ENCODE measurements around the gene LRRC7.
"Not testable (repeated sequence)": the region's sequence is repeated elsewhere in the genome, so short reads cannot be mapped to it uniquely, and the experiment has no call there.

LRRC7 gene

GRCh38 chr1:70044832-70045231 is 477.1 kb downstream of the LRRC7 start:
- Histone ChIP-seq H3K36me3 (ENCODE audit: insufficient read depth, low read length) (no peaks in the 10 kb centered on the region), H3K27ac (ENCODE audit: low read depth, low read length) (peak overlapping the region; percentile 79), H3K79me2 (ENCODE audit: control insufficient read depth, insufficient read depth, low read length, unreplicated experiment) (no peaks in the 10 kb centered on the region), H3K27me3 (ENCODE audit: insufficient read depth, low read length) (no peaks in the 10 kb centered on the region), H3K4me3 (ENCODE audit: low read depth, low read length) (peak overlapping the region; percentile 47; the same call in 1 of the 2 replicates), H3K4me1 (ENCODE audit: control insufficient read depth, insufficient read depth, low read length, unreplicated experiment) (peaks cover 39% of the 10 kb centered on the region), H2AFZ (ENCODE audit: low read length, unreplicated experiment) (peak overlapping the region; percentile 63)

- not testable (repeated sequence) for H3K36me3 ChIP-seq (ENCODE audit: insufficient read depth, low read length)
Observed at GRCh38 chr1:70045581-70045980, 477.9 kb downstream of the LRRC7 start.

GRCh38 chr1:70048336-70049094 is 480.8 kb downstream of the LRRC7 start:
- H3K27ac ChIP-seq (ENCODE audit: low read depth, low read length) = 0 out of 2 replicates have a peak overlapping the region, but pooled peaks have one; percentile 4
- no peaks in the 10 kb centered on the region for H3K36me3 ChIP-seq (ENCODE audit: insufficient read depth, low read length)
- H2AFZ ChIP-seq (ENCODE audit: low read length, unreplicated experiment) = no peak overlapping the region
- peaks cover 30% of the 10 kb centered on the region for H3K4me1 ChIP-seq (ENCODE audit: control insufficient read depth, insufficient read depth, low read length, unreplicated experiment)
- H3K4me3 ChIP-seq (ENCODE audit: low read depth, low read length) = no peak overlapping the region
- no peaks in the 10 kb centered on the region for H3K79me2 ChIP-seq (ENCODE audit: control insufficient read depth, insufficient read depth, low read length, unreplicated experiment)
- H3K27me3 ChIP-seq (ENCODE audit: insufficient read depth, low read length) = no peaks in the 10 kb centered on the region

More at GRCh38 chr1:70045581-70045980, 477.9 kb downstream of the LRRC7 start:
- H3K79me2 ChIP-seq (ENCODE audit: control insufficient read depth, insufficient read depth, low read length, unreplicated experiment); H3K27me3 ChIP-seq (ENCODE audit: insufficient read depth, low read length): not testable (repeated sequence)
- Histone ChIP-seq H2AFZ (ENCODE audit: low read length, unreplicated experiment) (peak overlapping the region; percentile 63), H3K4me3 (ENCODE audit: low read depth, low read length) (peak overlapping the region; percentile 47; the same call in 1 of the 2 replicates), H3K27ac (ENCODE audit: low read depth, low read length) (peak overlapping the region; percentile 79), H3K4me1 (ENCODE audit: control insufficient read depth, insufficient read depth, low read length, unreplicated experiment) (peaks cover 39% of the 10 kb centered on the region)

DNA sequence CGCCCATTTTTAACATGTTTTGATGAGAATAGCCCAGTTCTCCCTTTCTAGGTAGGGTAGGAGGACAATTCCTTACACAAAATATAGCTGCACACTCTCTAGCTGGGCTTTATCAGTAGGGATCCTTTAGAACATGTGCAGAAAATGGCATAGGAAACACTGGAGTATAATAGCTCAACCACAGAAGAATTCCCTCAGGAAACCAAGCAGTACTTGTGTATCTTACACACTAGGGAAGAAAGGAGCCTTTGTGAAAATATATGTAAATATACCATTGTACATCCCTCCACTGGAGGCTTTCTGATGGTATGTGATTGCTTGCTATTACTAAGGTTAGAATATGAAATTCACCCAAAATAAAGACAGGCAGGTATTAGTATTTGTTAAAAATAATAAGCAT is 484.2 kb downstream of the LRRC7 start:
- Histone ChIP-seq H3K79me2 (ENCODE audit: control insufficient read depth, insufficient read depth, low read length, unreplicated experiment) (no peaks in the 10 kb centered on the region), H3K4me1 (ENCODE audit: control insufficient read depth, insufficient read depth, low read length, unreplicated experiment) (peaks cover 9% of the 10 kb centered on the region)

GRCh38 chr1:70057500-70057899 is 489.8 kb downstream of the LRRC7 start:
- Histone ChIP-seq H3K27me3 (ENCODE audit: insufficient read depth, low read length) (no peaks in the 10 kb centered on the region), H3K4me3 (ENCODE audit: low read depth, low read length) (no peak overlapping the region), H3K4me1 (ENCODE audit: control insufficient read depth, insufficient read depth, low read length, unreplicated experiment) (no peaks in the 10 kb centered on the region), H3K36me3 (ENCODE audit: insufficient read depth, low read length) (no peaks in the 10 kb centered on the region), H2AFZ (ENCODE audit: low read length, unreplicated experiment) (no peak overlapping the region), H3K27ac (ENCODE audit: low read depth, low read length) (no peak overlapping the region), H3K79me2 (ENCODE audit: control insufficient read depth, insufficient read depth, low read length, unreplicated experiment) (no peaks in the 10 kb centered on the region)

More for the DNA sequence above, 484.2 kb downstream of the LRRC7 start:
- Histone ChIP-seq H2AFZ (ENCODE audit: low read length, unreplicated experiment) (no peak overlapping the region), H3K27me3 (ENCODE audit: insufficient read depth, low read length) (no peaks in the 10 kb centered on the region), H3K36me3 (ENCODE audit: insufficient read depth, low read length) (no peaks in the 10 kb centered on the region), H3K4me3 (ENCODE audit: low read depth, low read length) (no peak overlapping the region), H3K27ac (ENCODE audit: low read depth, low read length) (no peak overlapping the region)

- Histone ChIP-seq H2AFZ (ENCODE audit: low read length, unreplicated experiment) (no peak overlapping the region), H3K36me3 (ENCODE audit: insufficient read depth, low read length) (no peaks in the 10 kb centered on the region), H3K27ac (ENCODE audit: low read depth, low read length) (no peak overlapping the region), H3K27me3 (ENCODE audit: insufficient read depth, low read length) (no peaks in the 10 kb centered on the region), H3K4me3 (ENCODE audit: low read depth, low read length) (no peak overlapping the region), H3K79me2 (ENCODE audit: control insufficient read depth, insufficient read depth, low read length, unreplicated experiment) (no peaks in the 10 kb centered on the region), H3K4me1 (ENCODE audit: control insufficient read depth, insufficient read depth, low read length, unreplicated experiment) (no peaks in the 10 kb centered on the region)
Observed at GRCh38 chr1:70061231-70061630, 493.5 kb downstream of the LRRC7 start.

- no peak overlapping the region for H3K27ac ChIP-seq (ENCODE audit: low read depth, low read length)
- no peaks in the 10 kb centered on the region for H3K79me2 ChIP-seq (ENCODE audit: control insufficient read depth, insufficient read depth, low read length, unreplicated experiment)
- H3K4me3 ChIP-seq (ENCODE audit: low read depth, low read length) = no peak overlapping the region
- no peaks in the 10 kb centered on the region for H3K36me3 ChIP-seq (ENCODE audit: insufficient read depth, low read length)
- H3K27me3 ChIP-seq (ENCODE audit: insufficient read depth, low read length) = no peaks in the 10 kb centered on the region
- H2AFZ ChIP-seq (ENCODE audit: low read length, unreplicated experiment) = no peak overlapping the region
- no peaks in the 10 kb centered on the region for H3K4me1 ChIP-seq (ENCODE audit: control insufficient read depth, insufficient read depth, low read length, unreplicated experiment)
Observed at GRCh38 chr1:70063861-70064260, 496.1 kb downstream of the LRRC7 start.

DNA sequence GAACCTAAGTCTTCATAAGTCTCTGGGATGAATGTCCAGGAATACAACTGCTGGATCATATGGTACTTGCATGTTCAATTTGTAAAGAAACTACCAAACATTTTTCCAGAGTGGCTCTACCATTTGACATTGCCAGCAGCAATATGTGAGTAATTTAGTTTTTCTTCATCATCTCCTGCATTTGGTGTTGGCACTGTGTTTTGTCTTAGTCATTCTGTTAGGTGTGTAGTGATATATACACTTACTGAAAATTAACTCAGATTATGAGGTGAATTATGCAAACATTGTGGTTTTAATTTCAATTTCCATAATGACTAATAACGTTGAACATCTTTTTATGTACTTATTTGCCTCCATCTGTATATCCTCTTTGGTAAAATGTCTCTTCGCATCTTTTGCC is 499.0 kb downstream of the LRRC7 start:
- no peaks in the 10 kb centered on the region for H3K27me3 ChIP-seq (ENCODE audit: insufficient read depth, low read length)
- H2AFZ ChIP-seq (ENCODE audit: low read length, unreplicated experiment) = no peak overlapping the region
- H3K4me3 ChIP-seq (ENCODE audit: low read depth, low read length) = no peak overlapping the region
- no peaks in the 10 kb centered on the region for H3K79me2 ChIP-seq (ENCODE audit: control insufficient read depth, insufficient read depth, low read length, unreplicated experiment)
- no peak overlapping the region for H3K27ac ChIP-seq (ENCODE audit: low read depth, low read length)
- no peaks in the 10 kb centered on the region for H3K36me3 ChIP-seq (ENCODE audit: insufficient read depth, low read length)
- H3K4me1 ChIP-seq (ENCODE audit: control insufficient read depth, insufficient read depth, low read length, unreplicated experiment) = peaks cover 7% of the 10 kb centered on the region

DNA sequence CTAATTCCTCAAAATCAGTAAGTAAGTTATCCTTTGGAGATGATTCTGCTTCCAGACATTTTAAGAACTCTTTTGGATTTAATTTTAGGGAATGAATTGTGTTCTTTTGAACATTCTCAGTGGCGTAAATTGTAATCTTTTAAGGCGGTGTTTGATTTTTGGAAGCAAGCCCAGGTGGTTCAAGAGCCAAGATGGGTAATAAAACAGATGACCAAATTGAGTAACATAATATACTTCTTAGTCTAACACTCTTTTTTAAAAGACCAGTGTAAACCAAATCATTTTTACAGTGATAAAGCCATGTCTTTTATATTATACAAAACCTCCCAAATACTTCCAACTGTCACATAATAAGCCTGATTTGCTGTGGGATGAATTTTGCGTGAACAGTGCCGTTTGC is 503.9 kb downstream of the LRRC7 start:
- H3K36me3 ChIP-seq (ENCODE audit: insufficient read depth, low read length) = no peaks in the 10 kb centered on the region
- peak overlapping the region; percentile 57 for H3K27ac ChIP-seq (ENCODE audit: low read depth, low read length)
- H3K4me1 ChIP-seq (ENCODE audit: control insufficient read depth, insufficient read depth, low read length, unreplicated experiment) = peaks cover 17% of the 10 kb centered on the region
- no peaks in the 10 kb centered on the region for H3K79me2 ChIP-seq (ENCODE audit: control insufficient read depth, insufficient read depth, low read length, unreplicated experiment)
- peak overlapping the region; percentile 6; the same call in 1 of the 2 replicates for H3K4me3 ChIP-seq (ENCODE audit: low read depth, low read length)
- H2AFZ ChIP-seq (ENCODE audit: low read length, unreplicated experiment) = peak overlapping the region; percentile 27
- H3K27me3 ChIP-seq (ENCODE audit: insufficient read depth, low read length) = no peaks in the 10 kb centered on the region

- Histone ChIP-seq H2AFZ (ENCODE audit: low read length, unreplicated experiment) (no peak overlapping the region), H3K79me2 (ENCODE audit: control insufficient read depth, insufficient read depth, low read length, unreplicated experiment) (no peaks in the 10 kb centered on the region), H3K4me1 (ENCODE audit: control insufficient read depth, insufficient read depth, low read length, unreplicated experiment) (peaks cover 17% of the 10 kb centered on the region), H3K4me3 (ENCODE audit: low read depth, low read length) (0 out of 2 replicates have a peak overlapping the region, but pooled peaks have one; percentile 6), H3K27me3 (ENCODE audit: insufficient read depth, low read length) (no peaks in the 10 kb centered on the region), H3K27ac (ENCODE audit: low read depth, low read length) (peak overlapping the region; percentile 57), H3K36me3 (ENCODE audit: insufficient read depth, low read length) (no peaks in the 10 kb centered on the region)
Observed at GRCh38 chr1:70072231-70072751, 504.6 kb downstream of the LRRC7 start.

GRCh38 chr1:70075761-70076160 is 508.0 kb downstream of the LRRC7 start:
- no peaks in the 10 kb centered on the region for H3K27me3 ChIP-seq (ENCODE audit: insufficient read depth, low read length)
- H2AFZ ChIP-seq (ENCODE audit: low read length, unreplicated experiment) = no peak overlapping the region
- H3K36me3 ChIP-seq (ENCODE audit: insufficient read depth, low read length) = no peaks in the 10 kb centered on the region
- no peak overlapping the region for H3K27ac ChIP-seq (ENCODE audit: low read depth, low read length)
- H3K4me1 ChIP-seq (ENCODE audit: control insufficient read depth, insufficient read depth, low read length, unreplicated experiment) = peaks cover 17% of the 10 kb centered on the region
- H3K4me3 ChIP-seq (ENCODE audit: low read depth, low read length) = no peak overlapping the region
- no peaks in the 10 kb centered on the region for H3K79me2 ChIP-seq (ENCODE audit: control insufficient read depth, insufficient read depth, low read length, unreplicated experiment)

All from ACC112 (cell line).